ENCODE results near the gene ZNF362. TPM values are rescaled to one million over a fixed set of nuclear protein-coding genes. Genes with fewer than 3 reads are reported as not detected.

The ZNF362 gene
- total and polyA plus RNA-seq, 2 experiments from 2014 or later = 22.5 to 55.0 TPM

DNA sequence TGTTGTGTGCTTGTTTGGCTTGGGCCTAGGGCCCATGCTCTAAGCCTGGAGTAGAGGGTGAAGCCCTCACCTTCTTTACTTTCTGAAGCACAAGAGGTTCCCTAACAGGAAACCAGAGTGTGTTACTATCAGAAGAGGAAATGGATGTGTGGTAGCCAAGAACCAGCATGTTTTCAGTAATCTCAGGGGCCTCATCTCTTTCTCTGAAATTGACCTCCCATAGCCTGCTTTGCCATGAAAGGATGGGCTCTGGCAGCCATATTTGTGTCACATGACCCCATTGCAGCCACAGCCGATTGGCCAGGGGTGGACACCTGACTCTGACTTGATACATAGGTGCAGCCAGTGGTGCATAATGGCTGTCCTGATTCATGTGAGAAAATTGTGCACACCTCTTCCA lies 46.0 kb downstream of the ZNF362 start:
- Histone ChIP-seq H3K27ac (no peak overlapping the region), H4K20me1 (ENCODE audit: insufficient read depth, poor library complexity, severe bottlenecking) (no peaks in the 10 kb centered on the region), H3K9me3 (ENCODE audit: low read depth) (no peaks in the 10 kb centered on the region), H3K27me3 (no peaks in the 10 kb centered on the region), H3K9me2 (replicated peaks; ENCODE audit: insufficient read depth) (no peaks in the 10 kb centered on the region), H3K4me1 (ENCODE audit: insufficient read depth) (peaks cover 20% of the 10 kb centered on the region), H3K4me2 (no peak overlapping the region), H2AFZ (no peak overlapping the region), H3K4me3 (no peak overlapping the region), H3K79me2 (no peaks in the 10 kb centered on the region), H3K36me3 (replicated peaks; ENCODE audit: insufficient read depth, low read depth) (no peaks in the 10 kb centered on the region)
- no peak for DNase-seq (ENCODE audit: low spot score)
- TF ChIP-seq CTCF (IDR thresholded peaks at IDR 0.05; ENCODE audit: poor library complexity) = no peak
- TF ChIP-seq EZH2 (IDR thresholded peaks at IDR 0.05; ENCODE audit: borderline replicate concordance) = no peak
- no peak for TF ChIP-seq EZH2phosphoT487 (IDR thresholded peaks at IDR 0.05; ENCODE audit: low read depth, severe bottlenecking, unreplicated experiment)
- whole genome bisulfite sequencing (ENCODE audit: low lambda C conversion rate, missing lambda C conversion rate) = 100% methylated on average over 1 of the region's 1 CpG

- TF ChIP-seq CTCF (IDR thresholded peaks at IDR 0.05; ENCODE audit: poor library complexity) (no peak), EZH2phosphoT487 (IDR thresholded peaks at IDR 0.05; ENCODE audit: low read depth, severe bottlenecking, unreplicated experiment) (no peak), EZH2 (IDR thresholded peaks at IDR 0.05; ENCODE audit: borderline replicate concordance) (no peak)
- Histone ChIP-seq H3K9me2 (replicated peaks; ENCODE audit: insufficient read depth) (no peaks in the 10 kb centered on the region), H2AFZ (no peak overlapping the region), H3K4me3 (no peak overlapping the region), H3K9me3 (ENCODE audit: low read depth) (no peaks in the 10 kb centered on the region), H3K79me2 (no peaks in the 10 kb centered on the region), H3K4me2 (no peak overlapping the region), H3K4me1 (ENCODE audit: insufficient read depth) (peaks cover 20% of the 10 kb centered on the region), H3K27me3 (no peaks in the 10 kb centered on the region), H3K36me3 (replicated peaks; ENCODE audit: insufficient read depth, low read depth) (no peaks in the 10 kb centered on the region), H3K27ac (no peak overlapping the region), H4K20me1 (ENCODE audit: insufficient read depth, poor library complexity, severe bottlenecking) (no peaks in the 10 kb centered on the region)
- no peak for DNase-seq (ENCODE audit: low spot score)
- 88% methylated on average over 5 of the region's 5 CpGs for WGBS (ENCODE audit: low lambda C conversion rate, missing lambda C conversion rate)
Measured at GRCh38 chr1:33305016-33305415, 48.7 kb downstream of the ZNF362 start.

- H3K27me3 ChIP-seq = no peaks in the 10 kb centered on the region
- 64% methylated on average over 20 of the region's 20 CpGs for WGBS (ENCODE audit: low lambda C conversion rate, missing lambda C conversion rate)
- no peaks in the 10 kb centered on the region for H3K36me3 ChIP-seq (replicated peaks; ENCODE audit: insufficient read depth, low read depth)
Measured at GRCh38 chr1:33305816-33306652, 49.7 kb downstream of the ZNF362 start.

More at GRCh38 chr1:33305816-33306652, 49.7 kb downstream of the ZNF362 start:
- Histone ChIP-seq H4K20me1 (ENCODE audit: insufficient read depth, poor library complexity, severe bottlenecking) (no peaks in the 10 kb centered on the region), H3K79me2 (no peaks in the 10 kb centered on the region), H3K4me1 (ENCODE audit: insufficient read depth) (peaks cover 11% of the 10 kb centered on the region), H3K4me3 (no peak overlapping the region), H3K9me3 (ENCODE audit: low read depth) (no peaks in the 10 kb centered on the region), H3K9me2 (replicated peaks; ENCODE audit: insufficient read depth) (no peaks in the 10 kb centered on the region), H3K4me2 (peak overlapping the region; percentile 78), H3K27ac (no peak overlapping the region), H2AFZ (peak overlapping the region; percentile 63)
- no peak for DNase-seq (ENCODE audit: low spot score)
- TF ChIP-seq CTCF (IDR thresholded peaks at IDR 0.05; ENCODE audit: poor library complexity) (no peak), EZH2 (IDR thresholded peaks at IDR 0.05; ENCODE audit: borderline replicate concordance) (no peak), EZH2phosphoT487 (IDR thresholded peaks at IDR 0.05; ENCODE audit: low read depth, severe bottlenecking, unreplicated experiment) (no peak)

Data from hepatocyte (in vitro differentiated cells).